ENCODE measurements around the gene GNA15.
"Not testable (repeated sequence)": the region's sequence is repeated elsewhere in the genome, so short reads cannot be mapped to it uniquely, and the experiment has no call there.

GNA15 gene

GRCh38 chr19:3176715-3177501, 41.1 kb downstream of the GNA15 start:
- no peak for DNase-seq

GRCh38 chr19:3178377-3178972, 42.6 kb downstream of the GNA15 start, which contains the start of gene S1PR4:
Gene S1PR4 (plus strand): TSS chr19:3178769. CDS start chr19:3178793, 24 bp downstream.
- no peak for DNase-seq

GRCh38 chr19:3178973-3179738, 43.3 kb downstream of the GNA15 start:
- DNase-seq = no peak

GRCh38 chr19:3179739-3180293, 44.0 kb downstream of the GNA15 start:
- no peak for DNase-seq

- DNase-seq = no peak
These were observed 48.1 kb downstream of the GNA15 start for GRCh38 chr19:3183721-3184641.

GRCh38 chr19:3184847-3185460, 49.1 kb downstream of the GNA15 start:
- peak; percentile 89 for DNase-seq

- DNase-seq = peak; percentile 94
These were observed 49.8 kb downstream of the GNA15 start, which contains the start of gene NCLN for GRCh38 chr19:3185461-3186159. Gene NCLN (plus strand): TSS chr19:3185930. CDS start chr19:3186031, 101 bp downstream.

- no peak for DNase-seq
These were observed 50.4 kb downstream of the GNA15 start for GRCh38 chr19:3186160-3186688.

- DNase-seq = no peak
These were observed 51.2 kb downstream of the GNA15 start for GRCh38 chr19:3186891-3187661.

GRCh38 chr19:3187662-3188511, 52.1 kb downstream of the GNA15 start:
- DNase-seq = no peak

GRCh38 chr19:3188627-3189596, 53.1 kb downstream of the GNA15 start:
- no peak for DNase-seq

GRCh38 chr19:3189702-3190469, 54.1 kb downstream of the GNA15 start:
- DNase-seq = no peak

GRCh38 chr19:3190470-3190770, 54.6 kb downstream of the GNA15 start:
- no peak for DNase-seq

GRCh38 chr19:3190921-3191805, 55.3 kb downstream of the GNA15 start:
- no peak for DNase-seq

- not testable (repeated sequence) for DNase-seq
These were observed 55.9 kb downstream of the GNA15 start for GRCh38 chr19:3191806-3192104.

GRCh38 chr19:3192228-3192635, 56.4 kb downstream of the GNA15 start:
- no peak for DNase-seq
